ENCODE results near the gene RNPEP. TPM values are rescaled to one million over a fixed set of nuclear protein-coding genes. Genes with fewer than 3 reads are reported as not detected.
"Not testable (repeated sequence)": the region's sequence is repeated elsewhere in the genome, so short reads cannot be mapped to it uniquely, and the experiment has no call there.

The RNPEP gene, protein sequence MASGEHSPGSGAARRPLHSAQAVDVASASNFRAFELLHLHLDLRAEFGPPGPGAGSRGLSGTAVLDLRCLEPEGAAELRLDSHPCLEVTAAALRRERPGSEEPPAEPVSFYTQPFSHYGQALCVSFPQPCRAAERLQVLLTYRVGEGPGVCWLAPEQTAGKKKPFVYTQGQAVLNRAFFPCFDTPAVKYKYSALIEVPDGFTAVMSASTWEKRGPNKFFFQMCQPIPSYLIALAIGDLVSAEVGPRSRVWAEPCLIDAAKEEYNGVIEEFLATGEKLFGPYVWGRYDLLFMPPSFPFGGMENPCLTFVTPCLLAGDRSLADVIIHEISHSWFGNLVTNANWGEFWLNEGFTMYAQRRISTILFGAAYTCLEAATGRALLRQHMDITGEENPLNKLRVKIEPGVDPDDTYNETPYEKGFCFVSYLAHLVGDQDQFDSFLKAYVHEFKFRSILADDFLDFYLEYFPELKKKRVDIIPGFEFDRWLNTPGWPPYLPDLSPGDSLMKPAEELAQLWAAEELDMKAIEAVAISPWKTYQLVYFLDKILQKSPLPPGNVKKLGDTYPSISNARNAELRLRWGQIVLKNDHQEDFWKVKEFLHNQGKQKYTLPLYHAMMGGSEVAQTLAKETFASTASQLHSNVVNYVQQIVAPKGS
- polyA plus RNA-seq, result 10 to 100 TPM; 22.3 to 49.8 (median 29.6) TPM

DNA sequence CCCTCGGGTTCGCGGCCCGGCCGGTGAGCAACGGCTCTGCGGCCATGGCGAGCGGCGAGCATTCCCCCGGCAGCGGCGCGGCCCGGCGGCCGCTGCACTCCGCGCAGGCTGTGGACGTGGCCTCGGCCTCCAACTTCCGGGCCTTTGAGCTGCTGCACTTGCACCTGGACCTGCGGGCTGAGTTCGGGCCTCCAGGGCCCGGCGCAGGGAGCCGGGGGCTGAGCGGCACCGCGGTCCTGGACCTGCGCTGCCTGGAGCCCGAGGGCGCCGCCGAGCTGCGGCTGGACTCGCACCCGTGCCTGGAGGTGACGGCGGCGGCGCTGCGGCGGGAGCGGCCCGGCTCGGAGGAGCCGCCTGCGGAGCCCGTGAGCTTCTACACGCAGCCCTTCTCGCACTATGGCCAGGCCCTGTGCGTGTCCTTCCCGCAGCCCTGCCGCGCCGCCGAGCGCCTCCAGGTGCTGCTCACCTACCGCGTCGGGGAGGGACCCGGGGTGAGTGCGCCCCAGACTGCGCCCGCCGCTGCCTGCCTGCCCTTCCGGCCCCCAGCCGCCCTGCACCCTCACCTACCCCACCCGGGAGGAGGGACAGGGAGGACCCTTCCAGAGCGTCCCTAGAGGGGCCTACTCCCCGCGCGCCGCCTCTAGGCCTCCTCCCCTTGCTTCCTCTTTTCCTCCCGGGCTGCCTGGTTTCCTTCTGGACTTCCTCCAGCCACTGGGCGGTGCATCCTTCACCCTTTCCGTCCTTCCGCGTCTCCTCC, at the start of gene RNPEP:
Gene RNPEP (plus strand): TSS at position 26 of the 757 bp plus-strand sequence. CDS start 19 bp downstream, at position 45.
- WGBS, 3 donors, result 0 to 1% (median 0%) methylated on average over 61 to 80 of the region's 80 CpGs
- H3K27ac ChIP-seq (ENCODE audit: low read depth, low read length), result peak within 1 kb of the TSS; percentile 63

DNA sequence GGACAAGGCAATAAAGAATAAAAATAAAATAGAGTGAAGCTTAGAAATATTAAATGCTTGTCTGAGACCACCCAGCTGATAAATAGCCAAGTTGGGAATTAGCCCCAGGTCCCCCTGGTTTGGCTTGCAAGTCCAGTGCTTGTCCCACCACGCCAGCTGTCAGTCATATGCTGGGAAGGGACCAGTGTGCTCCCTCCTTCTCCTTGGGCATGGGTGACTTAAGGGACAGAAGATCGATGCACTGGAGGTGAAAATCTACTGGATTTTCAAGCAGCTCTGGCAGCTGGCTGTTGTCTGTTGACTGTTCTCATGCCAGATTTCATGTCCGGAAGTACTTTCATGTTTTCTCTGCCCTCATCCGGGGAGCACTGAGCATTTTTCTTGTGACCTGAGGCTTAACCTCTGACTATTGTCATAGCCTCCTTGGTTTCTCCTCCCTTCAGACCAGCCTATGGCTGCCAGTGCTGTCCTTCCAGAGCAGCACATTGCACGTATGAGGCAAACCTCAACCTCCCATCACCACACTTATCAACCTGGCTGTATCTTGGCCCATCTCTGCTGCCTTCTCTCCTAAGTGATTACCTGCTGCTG, 48.5 kb upstream of the RNPEP start:
- no peak overlapping the region for H3K27ac ChIP-seq (ENCODE audit: low read depth, low read length)
- 33 to 58% (median 46%) methylated on average over 5 of the region's 5 CpGs for WGBS, 3 donors

DNA sequence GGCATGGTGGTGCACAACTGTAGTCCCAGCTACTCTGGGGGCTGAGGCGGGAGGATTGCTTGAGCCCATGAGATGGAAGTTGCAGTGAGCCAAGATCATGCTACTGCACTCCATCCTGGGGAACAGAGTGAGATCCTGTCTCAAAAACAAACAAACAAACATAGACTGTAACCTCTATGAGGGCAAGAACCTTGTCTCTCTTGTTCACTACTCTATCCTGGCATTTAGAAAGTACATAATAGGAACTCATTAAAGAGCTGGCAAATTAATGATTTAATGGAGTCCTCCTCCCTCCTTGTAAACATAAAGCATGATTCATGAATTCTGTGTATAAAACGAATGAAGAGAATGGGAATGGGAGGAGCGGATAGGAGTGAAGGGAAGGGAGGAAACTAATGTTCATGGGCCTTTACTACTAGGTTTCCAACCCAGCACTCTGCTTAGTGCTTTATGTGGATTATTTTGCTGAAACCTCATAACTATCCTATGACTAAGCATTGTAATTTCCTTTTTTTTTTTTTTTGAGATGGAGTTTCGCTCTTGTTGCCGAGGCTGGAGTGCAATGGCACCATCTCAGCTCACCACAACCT, 44.7 kb upstream of the RNPEP start:
- H3K27ac ChIP-seq (ENCODE audit: low read depth, low read length), result no peak overlapping the region
- WGBS, 3 donors, result 47 to 78% (median 62%) methylated on average over 5 of the region's 5 CpGs

DNA sequence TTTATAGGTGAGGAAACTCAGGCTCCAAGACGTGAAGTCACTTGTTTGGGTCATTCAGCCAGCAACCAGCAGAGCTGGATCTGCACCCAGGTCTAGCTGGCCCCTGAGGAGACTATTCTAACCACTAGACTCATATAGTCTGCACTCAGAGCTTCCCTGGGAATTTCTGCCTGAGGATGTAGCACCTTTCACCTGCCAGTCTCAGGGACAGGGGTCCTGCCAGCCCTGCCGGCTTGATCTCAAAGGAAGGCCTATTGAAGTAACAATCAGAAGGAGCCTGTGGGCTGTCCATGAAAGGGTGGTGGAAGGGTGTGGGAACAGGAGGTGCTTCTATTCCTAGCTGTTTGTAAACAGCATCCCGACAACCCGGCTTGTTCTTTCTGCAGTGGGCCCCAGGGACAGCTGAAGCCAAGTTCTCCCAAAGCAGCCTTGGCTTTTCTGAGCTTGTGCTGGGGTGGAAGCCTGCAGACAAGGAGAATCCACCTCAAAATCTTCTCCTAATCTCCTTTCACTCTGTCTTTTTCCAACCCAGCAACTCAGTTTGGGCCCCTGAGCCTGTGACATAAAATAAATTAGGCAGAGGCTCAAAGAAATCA, 43.9 kb upstream of the RNPEP start:
- no peak overlapping the region for H3K27ac ChIP-seq (ENCODE audit: low read depth, low read length)
- WGBS, 3 donors, result 45 to 58% (median 56%) methylated on average over 4 of the region's 4 CpGs

DNA sequence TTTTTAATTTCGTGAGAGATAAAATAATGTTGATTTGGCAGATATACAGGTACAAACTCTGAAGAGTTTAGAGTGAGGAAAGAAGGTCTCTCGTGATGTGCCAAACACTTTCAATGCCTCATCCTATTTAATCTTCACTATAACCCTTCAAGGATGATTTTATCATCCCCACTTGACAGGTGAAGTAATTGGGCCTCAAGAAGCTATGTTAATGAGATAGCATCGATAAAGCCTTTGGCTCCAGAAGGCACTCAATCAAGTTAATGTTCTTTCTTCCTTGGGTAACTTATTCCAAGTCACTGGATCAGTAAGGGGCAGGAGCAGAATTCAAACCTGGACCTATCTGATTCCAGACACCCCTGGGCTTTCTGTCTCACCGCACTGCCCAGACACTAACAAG, 43.3 kb upstream of the RNPEP start:
- WGBS, 3 donors, result 49 to 55% (median 52%) methylated on average over 4 of the region's 4 CpGs
- no peak overlapping the region for H3K27ac ChIP-seq (ENCODE audit: low read depth, low read length)

DNA sequence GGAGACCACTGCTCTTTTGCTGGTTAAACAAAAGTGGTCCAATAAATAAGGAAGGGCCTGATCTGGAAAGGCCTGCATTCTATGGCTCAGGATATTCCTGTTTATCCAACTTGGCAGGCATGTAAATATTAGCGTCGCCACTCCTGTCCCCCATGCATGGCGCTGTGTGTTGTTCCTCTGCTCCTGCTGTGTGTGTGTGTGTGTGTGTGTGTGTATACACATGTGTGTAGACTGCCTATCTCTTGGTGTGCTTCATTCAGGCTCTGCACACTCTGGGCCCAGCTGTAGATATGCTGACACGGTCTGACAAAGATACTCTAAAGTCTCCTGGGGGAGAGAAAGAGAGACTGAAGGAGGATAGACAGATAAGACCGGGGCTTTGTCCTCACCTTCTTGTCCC, 42.9 kb upstream of the RNPEP start:
- H3K27ac ChIP-seq (ENCODE audit: low read depth, low read length), result no peak overlapping the region
- 67 to 77% (median 69%) methylated on average over 5 of the region's 5 CpGs for WGBS, 3 donors

DNA sequence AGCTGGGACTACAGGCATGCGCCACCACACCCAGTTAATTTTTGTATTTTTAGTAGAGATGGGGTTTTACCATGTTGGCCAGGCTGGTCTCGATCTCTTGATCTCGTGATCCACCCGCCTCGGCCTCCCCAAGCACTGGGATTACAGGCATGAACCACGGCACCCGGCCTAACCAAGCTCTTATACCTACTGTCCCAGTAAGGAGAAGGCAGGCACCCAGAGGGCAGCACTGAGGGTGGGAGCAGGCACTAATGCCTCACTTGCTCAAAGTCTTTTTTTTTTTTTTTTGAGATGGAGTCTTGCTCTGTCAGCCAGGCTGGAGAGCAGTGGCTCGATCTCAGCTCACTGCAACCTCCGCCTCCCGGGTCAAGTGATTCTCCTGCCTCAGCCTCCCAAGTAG, 42.1 kb upstream of the RNPEP start:
- H3K27ac ChIP-seq (ENCODE audit: low read depth, low read length), result not testable (repeated sequence)
- WGBS, 3 donors, result 94 to 96% (median 95%) methylated on average over 10 of the region's 10 CpGs

DNA sequence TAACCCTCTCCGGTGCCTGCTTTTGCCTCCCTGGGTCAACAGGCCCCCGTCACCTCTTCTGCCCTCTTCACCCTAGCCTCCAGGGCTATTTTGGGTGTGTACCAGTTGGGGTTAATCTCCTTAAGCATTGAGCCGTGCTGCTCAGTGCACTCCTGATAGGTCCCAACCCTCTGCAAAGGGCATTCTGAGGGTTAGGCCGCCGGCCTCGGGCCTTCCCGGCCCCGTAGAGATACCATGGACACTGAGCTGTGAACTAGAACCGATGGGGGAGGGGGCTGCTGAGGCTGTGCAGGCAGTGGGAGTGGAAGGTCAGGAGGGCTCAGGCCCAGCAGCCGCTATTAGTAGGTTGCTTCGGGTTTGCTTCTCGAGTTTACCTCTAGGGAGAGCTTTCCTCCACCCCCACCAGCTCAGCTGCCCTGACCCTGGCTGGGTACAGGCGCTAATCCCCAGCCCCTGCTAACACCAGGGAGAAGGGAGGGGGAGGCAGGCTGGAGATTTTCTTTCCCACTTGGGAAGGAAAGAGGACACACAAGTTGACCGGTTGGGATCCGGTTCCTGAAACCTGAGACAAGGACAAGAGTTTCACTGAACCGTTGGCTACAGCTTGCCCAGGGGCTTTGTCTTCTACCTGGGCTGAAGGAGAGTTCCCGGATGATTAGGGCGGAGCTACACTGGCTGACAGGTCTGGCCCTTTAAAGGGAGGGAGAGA, 40.9 kb upstream of the RNPEP start:
- 62 to 66% (median 66%) methylated on average over 18 of the region's 18 CpGs for WGBS, 3 donors

DNA sequence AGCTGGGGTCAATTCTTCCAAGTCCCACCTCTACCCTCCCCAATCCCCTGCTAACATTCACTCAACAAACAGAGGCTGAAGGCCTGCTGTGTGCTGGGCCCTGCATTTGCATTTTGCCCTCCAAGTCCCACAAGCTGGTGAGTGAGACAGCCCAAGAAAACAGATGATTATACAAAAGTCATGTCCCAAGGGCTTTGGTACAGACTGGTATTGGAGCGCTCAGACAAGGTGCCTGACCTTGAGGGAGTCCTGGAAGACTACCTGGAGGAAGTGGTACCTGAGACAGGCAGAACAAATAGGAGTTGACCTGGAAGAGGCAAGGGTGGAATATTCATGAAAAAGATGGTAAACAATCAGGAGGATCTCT, 40.3 kb upstream of the RNPEP start:
- 86 to 100% (median 91%) methylated on average over 1 of the region's 1 CpG for WGBS, 3 donors

More for the DNA sequence above, 40.9 kb upstream of the RNPEP start:
- H3K27ac ChIP-seq (ENCODE audit: low read depth, low read length), result no peak overlapping the region

DNA sequence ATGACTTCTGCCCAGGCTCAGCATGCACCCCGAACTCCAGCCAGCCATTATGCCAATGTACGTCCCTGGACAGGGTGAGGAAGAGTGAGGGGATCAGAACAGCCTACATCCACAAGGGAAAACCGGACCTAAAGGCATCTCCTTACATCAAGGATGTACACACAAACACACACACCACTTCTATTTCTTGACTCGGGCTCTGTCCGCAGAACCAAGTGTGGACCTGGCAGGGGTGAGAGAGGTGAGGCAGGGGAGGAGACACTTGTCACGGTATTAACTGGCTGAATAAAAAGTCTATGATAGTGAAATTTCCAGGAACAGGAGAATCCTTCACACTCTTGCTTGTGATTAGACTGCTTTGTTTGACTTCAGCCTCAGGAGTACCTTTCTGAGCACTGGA, 38.4 kb upstream of the RNPEP start:
- no peak overlapping the region for H3K27ac ChIP-seq (ENCODE audit: low read depth, low read length)
- 82 to 89% (median 86%) methylated on average over 6 of the region's 6 CpGs for WGBS, 3 donors

More for the DNA sequence above, 40.3 kb upstream of the RNPEP start:
- H3K27ac ChIP-seq (ENCODE audit: low read depth, low read length), result no peak overlapping the region

DNA sequence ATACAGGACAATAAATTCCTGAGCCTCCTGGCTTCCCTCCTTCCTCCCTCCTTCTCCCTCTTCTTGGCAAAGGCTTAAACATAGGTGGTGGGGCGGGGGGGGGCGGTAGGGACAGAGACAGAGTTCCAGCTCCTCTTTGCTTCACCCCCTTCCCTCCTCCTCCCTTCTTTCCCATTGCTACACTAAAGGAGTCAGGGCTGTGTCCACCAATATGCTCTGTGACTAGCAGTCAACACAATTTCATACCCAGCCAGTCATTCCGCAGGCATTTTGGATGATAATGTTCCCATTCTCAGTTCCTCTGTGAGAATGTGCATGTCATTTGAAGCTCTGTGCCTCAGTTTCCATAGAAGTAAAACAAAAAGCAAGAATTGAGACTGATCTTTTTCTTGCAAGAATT, 37.8 kb upstream of the RNPEP start:
- no peak overlapping the region for H3K27ac ChIP-seq (ENCODE audit: low read depth, low read length)
- 54 to 67% (median 65%) methylated on average over 2 to 3 of the region's 3 CpGs for WGBS, 3 donors

DNA sequence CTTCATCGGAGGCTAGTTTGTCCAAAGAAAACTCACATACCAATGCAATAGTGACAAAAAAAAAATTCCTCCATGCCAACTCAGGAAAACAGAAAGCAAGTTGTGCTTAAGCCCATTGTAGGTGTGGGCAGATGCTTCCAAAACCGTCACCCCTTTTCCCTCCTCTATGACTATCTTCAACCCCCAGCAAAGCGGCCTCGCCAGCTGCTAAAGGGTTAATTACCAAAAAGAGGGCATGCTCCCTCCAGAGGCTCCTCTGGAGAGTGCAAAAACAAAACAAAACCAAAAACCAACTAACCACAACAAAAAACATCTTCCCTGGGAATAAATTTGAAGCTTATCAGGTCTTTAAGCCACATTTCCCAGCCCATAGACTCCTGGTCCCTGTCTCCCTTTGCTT, 37.3 kb upstream of the RNPEP start:
- WGBS, 3 donors, result 44 to 57% (median 54%) methylated on average over 4 of the region's 4 CpGs

DNA sequence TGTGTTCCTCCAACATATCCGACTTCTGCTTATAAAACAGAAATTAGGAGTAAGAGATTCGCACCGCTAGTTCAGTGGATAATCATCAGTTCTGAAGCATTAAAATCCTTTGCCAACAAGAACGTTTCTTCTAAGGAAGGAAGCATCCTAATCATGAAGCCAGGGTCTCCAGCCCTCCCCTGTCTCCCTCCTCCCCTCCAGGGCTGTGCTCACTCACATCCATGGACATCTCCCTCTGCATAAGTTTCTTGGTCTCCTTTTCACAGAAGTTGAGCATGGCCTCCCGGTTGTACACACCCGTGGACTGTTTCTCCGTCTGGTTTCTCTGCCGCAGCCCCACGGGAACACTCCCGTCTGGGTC, 36.6 kb upstream of the RNPEP start:
- H3K27ac ChIP-seq (ENCODE audit: low read depth, low read length), result no peak overlapping the region
- 25 to 34% (median 33%) methylated on average over 10 of the region's 10 CpGs for WGBS, 3 donors

More for the DNA sequence above, 37.3 kb upstream of the RNPEP start:
- H3K27ac ChIP-seq (ENCODE audit: low read depth, low read length), result no peak overlapping the region

DNA sequence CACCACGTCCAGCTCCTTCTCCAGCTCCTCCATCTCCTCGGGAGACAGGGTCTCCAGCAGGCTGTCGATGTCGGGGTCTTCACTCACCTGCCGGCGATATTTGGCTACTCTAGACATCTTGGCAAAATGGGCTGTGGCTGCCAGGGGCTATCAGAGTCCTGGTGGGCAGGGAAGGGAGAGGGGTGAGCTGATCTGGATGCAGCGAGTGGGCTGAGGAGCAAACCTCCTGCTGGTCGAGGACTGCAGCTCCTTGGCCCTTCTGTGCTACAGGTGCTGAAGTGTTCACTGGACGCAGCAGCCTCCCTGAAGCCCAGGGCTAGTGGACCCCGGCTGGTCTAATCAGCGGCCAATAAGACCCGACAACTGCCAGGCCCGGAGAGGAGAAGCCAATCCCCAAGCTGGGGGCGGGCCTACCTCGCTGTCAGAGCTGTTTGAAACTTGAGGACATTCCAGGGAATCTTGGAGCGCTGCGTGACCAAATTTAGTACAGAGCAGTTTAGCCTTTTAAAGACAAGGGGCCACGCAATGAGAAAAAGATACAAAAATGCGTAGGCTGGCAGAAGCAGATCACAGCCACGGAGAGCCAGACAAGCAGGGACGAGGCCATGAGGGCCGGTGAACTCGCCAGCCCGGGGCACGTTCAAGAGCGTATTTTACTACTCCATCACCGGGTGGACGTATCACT, 36.1 kb upstream of the RNPEP start, which contains the start of gene LMOD1:
Gene LMOD1 (minus strand): TSS at position 325 of the 685 bp plus-strand sequence. CDS start 208 bp downstream, at position 117.
- peak within 1 kb of the TSS; percentile 17 for H3K27ac ChIP-seq (ENCODE audit: low read depth, low read length)
- WGBS, 3 donors, result 4 to 5% (median 5%) methylated on average over 28 of the region's 28 CpGs

DNA sequence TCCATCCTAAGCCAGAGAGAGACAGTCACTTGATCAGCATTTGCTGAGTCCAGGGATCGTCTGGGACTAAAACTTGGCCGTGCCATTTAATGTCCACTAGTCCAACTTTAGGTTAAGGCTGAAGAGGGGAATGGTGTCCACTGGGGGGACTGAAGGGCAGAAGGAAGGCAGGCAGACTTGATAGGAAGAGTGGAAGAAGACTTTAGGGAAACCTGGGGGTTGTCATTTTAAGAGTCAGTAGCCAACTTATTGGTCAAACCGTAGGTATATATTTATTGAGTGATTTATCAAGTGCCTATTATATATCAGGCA, 34.8 kb upstream of the RNPEP start:
- 33 to 68% (median 49%) methylated on average over 3 of the region's 3 CpGs for WGBS, 3 donors

DNA sequence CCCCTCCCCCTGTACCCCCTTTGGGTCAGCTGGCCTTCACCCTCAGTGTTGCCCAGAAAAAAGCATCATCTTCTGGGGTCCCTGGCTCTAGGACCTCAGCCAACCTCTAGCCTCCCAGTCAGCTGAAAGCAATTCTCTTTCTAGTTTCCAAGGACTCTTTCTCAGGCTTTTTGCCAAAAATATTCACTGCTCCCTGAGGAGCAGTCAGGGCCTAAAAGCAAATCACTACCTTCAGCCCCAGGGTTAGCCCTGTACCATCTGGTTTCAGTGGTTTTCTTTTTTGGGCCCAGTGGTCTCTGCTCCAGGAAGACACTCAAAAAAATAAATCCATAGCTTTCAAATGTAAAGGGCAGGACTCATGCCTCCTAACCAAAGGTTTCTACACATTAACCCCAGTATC, 33.0 kb upstream of the RNPEP start:
- no peak overlapping the region for H3K27ac ChIP-seq (ENCODE audit: low read depth, low read length)

More for the DNA sequence above, 34.8 kb upstream of the RNPEP start:
- peak overlapping the region; percentile 24 for H3K27ac ChIP-seq (ENCODE audit: low read depth, low read length)
